NCI-H526 treated with DMSO at 0.1 percent for 48 hours (cell line): Measurements from ENCODE around the gene KCNG3.
"Not testable (repeated sequence)": the region's sequence is repeated elsewhere in the genome, so short reads cannot be mapped to it uniquely, and the experiment has no call there.

Experiments used
- DNase-seq: peaks from one replicate; lab custom pipeline; 2025; lab: John Stamatoyannopoulos, UW

KCNG3 gene

GRCh38 chr2:42429352-42429751 lies 64.4 kb downstream of the KCNG3 start:
- no peak for DNase-seq

- no peak for DNase-seq
Measured at GRCh38 chr2:42425697-42426096, 68.1 kb downstream of the KCNG3 start.

- DNase-seq: no peak
Measured at GRCh38 chr2:42424033-42424432, 69.7 kb downstream of the KCNG3 start.

GRCh38 chr2:42421601-42422239 lies 72.1 kb downstream of the KCNG3 start:
- DNase-seq: no peak

- DNase-seq: no peak
Measured at GRCh38 chr2:42421157-42421485, 72.7 kb downstream of the KCNG3 start.

- DNase-seq: no peak
Measured at GRCh38 chr2:42414648-42415047, 79.1 kb downstream of the KCNG3 start.

- no peak for DNase-seq
Measured at GRCh38 chr2:42414158-42414557, 79.6 kb downstream of the KCNG3 start.

- DNase-seq: no peak
Measured at GRCh38 chr2:42410742-42411514, 82.9 kb downstream of the KCNG3 start.

- DNase-seq: no peak
Measured at GRCh38 chr2:42408009-42408408, 85.8 kb downstream of the KCNG3 start.

- DNase-seq: no peak
Measured at GRCh38 chr2:42407476-42407875, 86.3 kb downstream of the KCNG3 start.

- DNase-seq: no peak
Measured at GRCh38 chr2:42404676-42405075, 89.1 kb downstream of the KCNG3 start.

- DNase-seq: no peak
Measured at GRCh38 chr2:42401773-42402172, 92.0 kb downstream of the KCNG3 start.

- DNase-seq: not testable (repeated sequence)
Measured at GRCh38 chr2:42398052-42398451, 95.7 kb downstream of the KCNG3 start.

- not testable (repeated sequence) for DNase-seq
Measured at GRCh38 chr2:42393320-42393719, 100.5 kb downstream of the KCNG3 start.

- no peak for DNase-seq
Measured at GRCh38 chr2:42392191-42392590, 101.6 kb downstream of the KCNG3 start.
